H9 (cell line): ENCODE results near the gene CTNNA1. TPM values are rescaled to one million over a fixed set of nuclear protein-coding genes. Genes with fewer than 3 reads are reported as not detected.
A peak's percentile ranks its signal among the peaks of the same experiment; 100 is the strongest.

Source experiments
- DNase-seq: peaks from one replicate; pipeline ENCODE4 v3.0.0-alpha.2; 2017
- H2AFZ ChIP-seq: one replicate; pipeline ENCODE4 v1.6.1; 2013; ENCODE audit warnings: mild to moderate bottlenecking, low read length, control low read depth, moderate library complexity
- H2AK5ac ChIP-seq: 2 replicates; pipeline ENCODE4 v1.6.1; 2013; ENCODE audit warnings: low read length, control low read depth, mixed read lengths; ENCODE audit not compliant: insufficient read length
- H2BK120ac ChIP-seq: one replicate; pipeline ENCODE4 v1.6.1; 2013; ENCODE audit warnings: low read depth, mild to moderate bottlenecking, low read length, control low read depth, inconsistent platforms; ENCODE audit not compliant: poor library complexity, severe bottlenecking
- H2BK12ac ChIP-seq: 2 replicates; pipeline ENCODE4 v1.6.1; 2013; ENCODE audit warnings: low read length, control low read depth, mixed read lengths, low read depth; ENCODE audit not compliant: insufficient read length
- H2BK15ac ChIP-seq: 2 replicates; pipeline ENCODE4 v1.6.1; 2013; ENCODE audit warnings: low read depth, low read length, control low read depth
- H2BK20ac ChIP-seq: one replicate; pipeline ENCODE4 v1.6.1; 2013; ENCODE audit warnings: low read depth, mild to moderate bottlenecking, low read length, control low read depth, inconsistent platforms; ENCODE audit not compliant: poor library complexity, severe bottlenecking
- H2BK5ac ChIP-seq: 2 replicates; pipeline ENCODE4 v1.6.1; 2013; ENCODE audit warnings: low read length, control low read depth, mixed read lengths; ENCODE audit not compliant: insufficient read length
- H3K14ac ChIP-seq: 2 replicates; pipeline ENCODE4 v1.6.1; 2013; ENCODE audit warnings: low read length, control low read depth; ENCODE audit not compliant: insufficient read depth
- H3K18ac ChIP-seq: 2 replicates; pipeline ENCODE4 v1.6.1; 2013; ENCODE audit warnings: low read depth, mild to moderate bottlenecking, mixed read lengths, low read length, control low read depth; ENCODE audit not compliant: insufficient read length
- H3K23ac ChIP-seq: 2 replicates; pipeline ENCODE4 v1.6.1; 2013; ENCODE audit warnings: low read length, control low read depth, mixed read lengths, low read depth; ENCODE audit not compliant: insufficient read length
- H3K23me2 ChIP-seq: 2 replicates; pipeline ENCODE4 v1.6.1; 2013; ENCODE audit warnings: low read depth, mild to moderate bottlenecking, mixed read lengths, low read length, control low read depth; ENCODE audit not compliant: insufficient read length, poor library complexity, severe bottlenecking
- H3K27ac ChIP-seq: 2 replicates; pipeline ENCODE4 v1.5.1; 2013; ENCODE audit warnings: low read length, control low read depth, mixed read lengths, low read depth; ENCODE audit not compliant: insufficient read length
- H3K27me3 ChIP-seq: 2 replicates; pipeline ENCODE4 v1.6.1; 2013; ENCODE audit warnings: low read length, control low read depth, inconsistent platforms; ENCODE audit not compliant: insufficient read depth
- H3K4ac ChIP-seq: 2 replicates; pipeline ENCODE4 v1.6.1; 2013; ENCODE audit warnings: low read depth, mild to moderate bottlenecking, control low read depth, inconsistent platforms, low read length, moderate library complexity
- H3K4me1 ChIP-seq: 2 replicates; pipeline ENCODE4 v1.6.1; 2013; ENCODE audit warnings: low read length, control low read depth, inconsistent platforms; ENCODE audit not compliant: insufficient read depth
- H3K4me2 ChIP-seq: 2 replicates; pipeline ENCODE4 v1.6.1; 2013; ENCODE audit warnings: low read length, control low read depth, mixed read lengths; ENCODE audit not compliant: insufficient read length, insufficient read depth
- H3K56ac ChIP-seq: 2 replicates; pipeline ENCODE4 v1.6.1; 2013; ENCODE audit warnings: low read depth, mild to moderate bottlenecking, mixed read lengths, low read length, control low read depth; ENCODE audit not compliant: insufficient read length
- H3K79me1 ChIP-seq: 2 replicates; pipeline ENCODE4 v1.6.1; 2013; ENCODE audit warnings: low read depth, mild to moderate bottlenecking, moderate library complexity, low read length, control low read depth, inconsistent platforms; ENCODE audit not compliant: insufficient read depth, poor library complexity, severe bottlenecking
- H3K79me2 ChIP-seq: 2 replicates; pipeline ENCODE4 v1.6.1; 2013; ENCODE audit warnings: low read length, control low read depth, inconsistent platforms; ENCODE audit not compliant: insufficient read depth
- H3K9ac ChIP-seq: 2 replicates; pipeline ENCODE4 v1.6.1; 2013; ENCODE audit warnings: low read length, control low read depth, mixed read lengths; ENCODE audit not compliant: insufficient read length; ENCODE audit errors: extremely low read depth
- H3K9me3 ChIP-seq: one replicate; pipeline ENCODE4 v1.6.1; 2013; ENCODE audit warnings: low read depth, low read length, inconsistent platforms; ENCODE audit not compliant: control insufficient read depth
- H3T11ph ChIP-seq: one replicate; pipeline ENCODE4 v1.6.1; 2013; ENCODE audit warnings: mild to moderate bottlenecking, low read length, control low read depth, inconsistent platforms
- H4K20me1 ChIP-seq: one replicate; pipeline ENCODE4 v1.6.1; 2013; ENCODE audit not compliant: control insufficient read depth, insufficient read length, insufficient read depth
- H4K5ac ChIP-seq: 2 replicates; pipeline ENCODE4 v1.6.1; 2013; ENCODE audit warnings: low read depth, mild to moderate bottlenecking, mixed read lengths, low read length, control low read depth; ENCODE audit not compliant: insufficient read length
- H4K8ac ChIP-seq: replicated peaks from 2 replicates; pipeline ENCODE4 v1.6.1; 2013; ENCODE audit warnings: low read length, control low read depth, mixed read lengths, low read depth; ENCODE audit not compliant: insufficient read length
- H4K91ac ChIP-seq: 2 replicates; pipeline ENCODE4 v1.6.1; 2013; ENCODE audit warnings: low read depth, mild to moderate bottlenecking, moderate library complexity, mixed read lengths, low read length, control low read depth; ENCODE audit not compliant: insufficient read length
- H3K27ac Mint-ChIP-seq, 3 experiments: 2 replicates in 2 of 3; 3 replicates in 1 of 3; pipeline ENCODE4 v1.8.0; 2020 to 2021; ENCODE audit warnings: mixed read lengths in 3 of 3, mild to moderate bottlenecking in 1 of 3, moderate library complexity in 1 of 3
- H3K27me3 Mint-ChIP-seq: 2 replicates; pipeline ENCODE4 v1.8.0; 2021; ENCODE audit warnings: low read depth, mild to moderate bottlenecking, moderate library complexity, mixed read lengths
- H3K36me3 Mint-ChIP-seq, 3 experiments: 2 replicates in 2 of 3; 3 replicates in 1 of 3; pipeline ENCODE4 v1.8.0; 2020 to 2021; ENCODE audit warnings: low read depth in 3 of 3, mixed read lengths in 3 of 3; ENCODE audit not compliant: insufficient read depth in 1 of 3
- H3K4me1 Mint-ChIP-seq, 2 experiments: 2 replicates each; pipeline ENCODE4 v1.8.0; 2020; ENCODE audit warnings: mixed read lengths in 2 of 2
- H3K4me3 Mint-ChIP-seq, 2 experiments: 2 replicates in 1 of 2; 3 replicates in 1 of 2; pipeline ENCODE4 v1.8.0; 2020 to 2021; ENCODE audit warnings: mild to moderate bottlenecking in 2 of 2, mixed read lengths in 2 of 2, moderate library complexity in 1 of 2
- H3K9me3 Mint-ChIP-seq, 2 experiments: 2 replicates in 1 of 2; 3 replicates in 1 of 2; pipeline ENCODE4 v1.8.0; 2020; ENCODE audit warnings: mild to moderate bottlenecking in 2 of 2, mixed read lengths in 2 of 2, moderate library complexity in 1 of 2
- WGBS: extraction: QIAGEN DNeasy Blood & Tissue Kit; methylation state at CpG from one replicate; pipeline ENCODE4 v1.1.7; 2013; ENCODE audit warnings: missing lambda C conversion rate, low lambda C conversion rate, mixed read lengths; ENCODE audit not compliant: insufficient read length; ENCODE audit errors: extremely low coverage; 5-methylcytosine and 5-hydroxymethylcytosine counted together
- total RNA-seq: library from RNA; stranded (reverse); gene quantifications from 2 replicates; pipeline ENCODE4 v1.2.1, GENCODE V29; 2021
- TF ChIP-seq, protein P1 (sequence below): fragments of 200-600 bp; sonication (generic); conservative IDR thresholded peaks from 3 replicates; pipeline ENCODE4 v1.8.0; 2021; ENCODE audit warnings: antibody characterized with exemption, mild to moderate bottlenecking

Gene CTNNA1
- total RNA-seq, 1 experiment from 2014 or later = 354 TPM

DNA sequence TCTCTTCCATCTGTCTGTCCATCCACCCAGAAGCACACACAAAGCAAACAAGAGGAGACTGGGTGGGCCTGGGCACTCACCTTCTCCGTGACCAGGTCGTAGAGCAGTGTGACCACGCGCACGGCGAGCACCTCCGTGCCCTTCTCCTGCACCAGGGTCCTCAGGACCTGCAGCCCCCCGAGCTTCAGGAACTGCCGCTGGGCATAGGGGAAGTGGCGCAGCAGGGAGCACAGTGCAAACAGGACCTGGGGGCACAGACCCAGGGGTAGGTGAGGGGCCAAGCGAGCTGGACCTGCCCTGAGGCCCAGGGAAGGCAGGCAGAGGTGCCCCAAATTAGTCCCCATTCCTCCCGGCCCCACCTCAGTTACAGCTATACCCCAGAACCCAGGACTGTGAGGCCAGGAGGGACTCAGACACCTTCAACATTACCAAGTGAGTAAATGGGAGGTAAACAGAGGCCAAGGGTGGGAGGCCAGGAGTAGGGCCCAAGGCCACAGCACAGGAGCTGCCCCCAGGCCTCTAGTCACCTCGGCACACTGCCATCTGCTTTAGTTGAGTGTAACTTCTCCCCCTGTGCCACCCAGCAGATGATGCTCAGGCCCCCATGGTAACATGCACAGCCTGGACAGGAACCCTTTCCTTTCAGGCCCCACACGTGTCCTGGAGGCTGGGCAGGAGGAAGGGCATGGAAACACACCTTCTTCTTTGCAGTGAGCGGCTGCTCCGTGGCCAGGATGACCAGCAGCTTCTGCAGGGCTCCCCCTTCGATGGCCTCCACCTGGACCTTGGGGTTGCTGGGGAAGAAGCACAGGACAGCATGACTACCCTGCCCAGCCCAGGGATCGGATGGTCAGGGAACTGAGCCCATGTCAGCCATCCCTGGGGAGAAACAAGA, 198.1 kb downstream of the CTNNA1 start:
- H3K4me1 Mint-ChIP-seq = peaks cover 26 to 33% of the 10 kb centered on the region in 2 experiments

More for the DNA sequence above, 198.1 kb downstream of the CTNNA1 start:
- H2AFZ ChIP-seq = no peak overlapping the region
- no CpG with 5 or more reads among the region's 18 CpGs for WGBS
- no peaks in the 10 kb centered on the region for H3K79me1 ChIP-seq
- no peak overlapping the region for H3K23ac ChIP-seq
- TF ChIP-seq, protein P1, sequence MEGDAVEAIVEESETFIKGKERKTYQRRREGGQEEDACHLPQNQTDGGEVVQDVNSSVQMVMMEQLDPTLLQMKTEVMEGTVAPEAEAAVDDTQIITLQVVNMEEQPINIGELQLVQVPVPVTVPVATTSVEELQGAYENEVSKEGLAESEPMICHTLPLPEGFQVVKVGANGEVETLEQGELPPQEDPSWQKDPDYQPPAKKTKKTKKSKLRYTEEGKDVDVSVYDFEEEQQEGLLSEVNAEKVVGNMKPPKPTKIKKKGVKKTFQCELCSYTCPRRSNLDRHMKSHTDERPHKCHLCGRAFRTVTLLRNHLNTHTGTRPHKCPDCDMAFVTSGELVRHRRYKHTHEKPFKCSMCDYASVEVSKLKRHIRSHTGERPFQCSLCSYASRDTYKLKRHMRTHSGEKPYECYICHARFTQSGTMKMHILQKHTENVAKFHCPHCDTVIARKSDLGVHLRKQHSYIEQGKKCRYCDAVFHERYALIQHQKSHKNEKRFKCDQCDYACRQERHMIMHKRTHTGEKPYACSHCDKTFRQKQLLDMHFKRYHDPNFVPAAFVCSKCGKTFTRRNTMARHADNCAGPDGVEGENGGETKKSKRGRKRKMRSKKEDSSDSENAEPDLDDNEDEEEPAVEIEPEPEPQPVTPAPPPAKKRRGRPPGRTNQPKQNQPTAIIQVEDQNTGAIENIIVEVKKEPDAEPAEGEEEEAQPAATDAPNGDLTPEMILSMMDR = no peak
- no peaks in the 10 kb centered on the region for H3K79me2 ChIP-seq
- no peak overlapping the region for H2BK12ac ChIP-seq
- no peak overlapping the region for H2BK120ac ChIP-seq
- H4K5ac ChIP-seq = no peak overlapping the region
- no peak overlapping the region for H3T11ph ChIP-seq
- H4K8ac ChIP-seq = no peak overlapping the region
- H3K9me3 ChIP-seq = no peaks in the 10 kb centered on the region
- no peak overlapping the region for H3K27ac ChIP-seq
- no peak overlapping the region for H3K4me3 Mint-ChIP-seq
- no peaks in the 10 kb centered on the region for H3K27me3 ChIP-seq
- H3K14ac ChIP-seq = no peak overlapping the region; the same call in 1 of the 2 replicates
- no peak overlapping the region for H3K18ac ChIP-seq
- H2BK15ac ChIP-seq = no peak overlapping the region
- H3K27me3 Mint-ChIP-seq = 0 out of 2 replicates have a peak, but pooled peaks cover 1% of the 10 kb centered on the region
- H3K36me3 Mint-ChIP-seq = peaks cover 0 to 3% (median 0%) of the 10 kb centered on the region in 3 experiments; a peak in 1 of 7 replicates
- H3K4me1 ChIP-seq = peaks cover 2% of the 10 kb centered on the region; the same call in 1 of the 2 replicates
- no peak overlapping the region for H3K56ac ChIP-seq
- H3K9me3 Mint-ChIP-seq = no peaks in the 10 kb centered on the region
- DNase-seq = no peak
- H3K23me2 ChIP-seq = no peaks in the 10 kb centered on the region
- H3K4me2 ChIP-seq = no peak overlapping the region
- H2AK5ac ChIP-seq = no peak overlapping the region
- no peak overlapping the region for H4K91ac ChIP-seq
- 0 out of 7 replicates have a peak overlapping the region, but pooled peaks of 1 of the 3 experiments have one; percentile 40 for H3K27ac Mint-ChIP-seq
- no peak overlapping the region for H3K4ac ChIP-seq
- H2BK20ac ChIP-seq = no peak overlapping the region
- no peak overlapping the region for H2BK5ac ChIP-seq
- H4K20me1 ChIP-seq = no peaks in the 10 kb centered on the region
- no peak overlapping the region for H3K9ac ChIP-seq
